Adrenal gland (tissue), 12 donors: Measurements from ENCODE around the gene MYMX. TPM values are rescaled to one million over a fixed set of nuclear protein-coding genes. Genes with fewer than 3 reads are reported as not detected.

ENCODE experiments used
- DNase-seq, 7 donors: peaks; one replicate each; pipeline ENCODE4 v3.0.0-alpha.2; 2019 to 2020
- H3K27ac ChIP-seq, 5 donors: fragments of 200-600 bp; sonication (generic) in 4 of 5; 1 replicate in 3 of 5; 2 replicates in 2 of 5; pipeline versions ENCODE4 v1.5.1 to v1.8.0; 2016 to 2020; ENCODE audit warnings: mild to moderate bottlenecking in 1 of 5
- H3K27me3 ChIP-seq: fragments of 200-600 bp; 2 replicates; pipeline ENCODE4 v1.8.0; 2021
- H3K36me3 ChIP-seq, 2 donors: fragments of 200-600 bp; replicated peaks in 1 of 2; 1 replicate in 1 of 2; 2 replicates in 1 of 2; pipeline versions ENCODE4 v1.5.1 to v1.8.0; 2018 to 2022
- H3K4me1 ChIP-seq, 2 donors: fragments of 200-600 bp; replicated peaks in 1 of 2; 1 replicate in 1 of 2; 2 replicates in 1 of 2; pipeline versions ENCODE4 v1.5.1 to v1.8.0; 2018 to 2021
- H3K4me3 ChIP-seq, 4 donors: fragments of 200-600 bp; sonication (generic) in 3 of 4; one replicate each; pipeline ENCODE4 v1.5.1; 2016 to 2018
- H3K9me3 ChIP-seq, 3 donors: fragments of 200-600 bp; sonication (generic) in 1 of 3; replicated peaks in 1 of 3; 1 replicate in 2 of 3; 2 replicates in 1 of 3; pipeline versions ENCODE4 v1.5.1 to v1.8.0; 2016 to 2021
- CTCF ChIP-seq, 6 experiments: fragments of 450-650 bp in 4 of 6; fragments of 200-600 bp in 2 of 6; sonication (generic) in 1 of 6; IDR thresholded peaks; 1 replicate in 5 of 6; 2 replicates in 1 of 6; pipeline versions ENCODE4 v1.5.1 to v1.8.0; 2016 to 2021; ENCODE audit warnings: antibody characterized with exemption in 6 of 6, mild to moderate bottlenecking in 2 of 6, moderate library complexity in 1 of 6
- POLR2A ChIP-seq, 2 donors: fragments of 450-650 bp; IDR thresholded peaks; one replicate each; pipeline ENCODE4 v1.6.1; 2017; ENCODE audit warnings: antibody characterized with exemption in 2 of 2, mild to moderate bottlenecking in 2 of 2, moderate library complexity in 1 of 2
- WGBS, 4 donors: extraction: QIAGEN DNeasy Blood & Tissue Kit in 2 of 4; methylation state at CpG; one replicate each; pipeline versions ENCODE4 v1.1.5 to v1.1.7; 2013 to 2017; 5-methylcytosine and 5-hydroxymethylcytosine counted together
- intact Hi-C, 2 donors: fragments of 100-400 bp; cut with DNase I; formaldehyde crosslinking; loops; one replicate each; pipeline versions ENCODE4 v1.14.1 to v1.15.0; 2022 to 2023
- polyA plus RNA-seq, 3 donors: library from polyadenylated mRNA; stranded (reverse); fragments of 200-250 nt in 2 of 3; fragments of 350-450 nt in 1 of 3; fragmentation: Illumina TruSeq in 1 of 3; extraction: RNeasy Lipid Tissue Mini Kit (QIAGEN cat#74804) in 1 of 3; gene quantifications; one replicate each; pipeline ENCODE4 v1.2.3, GENCODE V29; 2013 to 2014
- total RNA-seq, 9 donors: library from RNA; depleted of rRNA in 4 of 9; stranded (reverse); fragments of >200 nt in 4 of 9; fragments of 120-200 nt in 1 of 9; fragmentation: NEBNext Ultra II Directional in 1 of 9; extraction: Animal tissue kit (Norgen Biotek cat#: 25700) in 1 of 9; gene quantifications; one replicate each; pipeline versions ENCODE4 v1.1.0 to v1.2.4, GENCODE V29; 2013 to 2023
- donor health status: healthy with polysubstance abuse.
- donor health status: Bipolar disorder and iron deficiency.
- donor health status: DM: yes; HTN: yes; CAD: no.
- donor health status: DM: no; HTN: no; CAD: no.
- donor health status: DM: no; HTN: no; CAD: no.
- donor health status: DM: yes; HTN: yes; CAD: no.

Gene MYMX
- total and polyA plus RNA-seq, 12 donors: 0.39 to 0.94 TPM; not detected in 10

DNA sequence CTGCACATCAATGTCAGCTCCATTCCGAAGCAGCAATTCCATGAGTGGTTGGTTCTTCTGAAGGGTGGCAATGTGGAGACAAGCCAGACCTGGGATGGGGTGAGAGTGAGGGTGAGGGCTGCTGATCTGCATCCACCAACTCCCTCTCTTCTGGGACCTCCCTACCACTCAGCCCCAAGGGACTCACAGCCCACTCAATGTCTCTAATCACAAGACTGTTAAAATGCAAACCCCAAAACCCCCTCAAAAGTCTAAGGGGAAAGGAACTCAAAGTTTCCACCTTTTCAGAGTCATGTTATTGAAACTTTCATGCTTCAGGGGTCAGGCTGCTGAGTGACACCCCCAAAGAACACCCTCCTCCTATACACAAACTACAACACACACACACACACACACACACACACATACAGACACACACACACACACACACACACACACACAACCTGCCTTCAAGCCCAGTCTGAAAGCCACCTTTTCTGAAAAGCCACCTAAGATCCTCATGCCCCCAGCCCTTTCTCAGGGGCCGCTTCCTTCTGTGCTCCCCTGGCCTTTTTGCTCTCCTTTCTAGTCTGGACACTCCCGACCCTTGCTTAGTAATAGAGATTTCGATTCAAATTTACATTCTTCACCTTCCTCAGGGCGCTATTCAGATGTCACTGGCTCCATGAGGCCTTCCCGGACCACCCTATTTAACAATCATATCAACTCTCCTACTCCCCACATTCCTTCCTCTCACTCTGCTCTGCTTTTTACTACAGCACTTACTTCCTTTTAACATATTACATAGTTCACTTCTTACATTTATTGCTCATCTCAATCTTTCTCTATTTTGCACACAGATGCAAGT is 43.9 kb downstream of the MYMX start:
- H3K27me3 ChIP-seq: no peaks in the 10 kb centered on the region
- no peaks in the 10 kb centered on the region for H3K9me3 ChIP-seq
- TF ChIP-seq CTCF (IDR thresholded peaks at IDR 0.05) (no peak), POLR2A (IDR thresholded peaks at IDR 0.05) (no peak)
- WGBS, 4 donors: 88 to 92% (median 90%) methylated on average over 6 of the region's 6 CpGs
- no peak overlapping the region for H3K4me3 ChIP-seq
- H3K4me1 ChIP-seq: peaks cover 33 to 43% of the 10 kb centered on the region in 2 donors
- peaks cover 0 to 6% of the 10 kb centered on the region in 2 donors for H3K36me3 ChIP-seq
- intact Hi-C loops: no loop called here
- DNase-seq: no peak
- H3K27ac ChIP-seq: no peak overlapping the region

- DNase-seq: no peak
- Histone ChIP-seq H3K4me3 (no peak overlapping the region), H3K27me3 (no peaks in the 10 kb centered on the region), H3K36me3 (peaks cover 0 to 6% of the 10 kb centered on the region in 2 donors), H3K27ac (no peak overlapping the region), H3K9me3 (no peaks in the 10 kb centered on the region), H3K4me1 (peaks cover 27 to 36% of the 10 kb centered on the region in 2 donors)
- TF ChIP-seq CTCF (IDR thresholded peaks at IDR 0.05) (no peak), POLR2A (IDR thresholded peaks at IDR 0.05) (no peak)
- intact Hi-C loops: no loop called here
- 94 to 100% (median 94%) methylated on average over 6 to 8 of the region's 8 CpGs; no CpG with 5 or more reads in 1 of the 4 donors for WGBS, 4 donors
Observed at GRCh38 chr6:44261581-44261980, 44.9 kb downstream of the MYMX start.

DNA sequence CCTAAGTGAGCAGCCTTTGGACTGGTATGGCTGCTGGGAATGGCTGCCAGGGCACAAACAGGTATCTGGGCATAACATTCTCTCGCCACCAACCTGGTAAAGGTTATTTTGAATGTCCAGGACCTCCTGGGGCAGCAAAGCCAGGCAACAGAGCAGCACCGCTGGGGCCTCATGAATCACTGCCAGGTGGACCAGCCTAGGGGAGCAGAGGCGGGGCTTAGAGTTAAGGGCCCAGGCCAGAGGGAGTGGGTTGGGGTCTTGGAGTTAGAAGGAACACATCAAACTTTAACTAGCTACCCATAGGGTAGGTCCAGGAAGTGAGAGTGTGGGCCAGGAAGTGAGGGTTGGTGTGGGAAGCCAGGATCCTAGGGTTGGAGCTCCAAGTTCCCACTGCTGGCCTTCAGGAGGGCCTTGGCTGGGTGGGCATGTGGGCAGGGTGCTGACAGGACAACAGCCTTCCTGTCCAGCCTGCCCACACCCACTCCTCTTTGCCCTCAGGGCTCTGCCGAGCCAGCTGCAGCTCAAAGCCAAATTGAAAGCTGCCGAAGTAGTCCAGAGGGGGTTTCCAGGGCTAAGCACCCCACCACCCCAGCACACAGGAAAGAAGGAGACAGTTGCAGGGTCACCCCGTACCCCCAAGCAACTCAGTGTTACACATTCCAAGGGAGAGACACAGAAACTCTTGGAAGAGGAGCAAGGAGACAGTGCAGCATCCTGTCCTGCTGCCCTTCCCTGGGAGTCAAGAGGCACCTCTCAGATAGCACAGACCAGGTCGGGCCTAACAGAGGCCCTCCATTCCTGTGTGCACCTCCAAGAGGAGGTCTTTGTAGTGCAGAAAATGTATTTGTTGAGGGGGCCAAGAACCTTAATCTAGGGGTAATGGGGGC is 46.0 kb downstream of the MYMX start:
- no peak overlapping the region for H3K27ac ChIP-seq
- no peak for TF ChIP-seq POLR2A (IDR thresholded peaks at IDR 0.05)
- peaks cover 22 to 30% of the 10 kb centered on the region in 2 donors for H3K4me1 ChIP-seq
- no peak overlapping the region for H3K4me3 ChIP-seq
- no peaks in the 10 kb centered on the region for H3K27me3 ChIP-seq
- no peak for DNase-seq
- intact Hi-C loops: no loop called here
- no peaks in the 10 kb centered on the region for H3K9me3 ChIP-seq
- 69 to 81% (median 76%) methylated on average over 6 to 7 of the region's 7 CpGs for WGBS, 4 donors
- peaks cover 0 to 6% of the 10 kb centered on the region in 2 donors for H3K36me3 ChIP-seq

- TF ChIP-seq CTCF (IDR thresholded peaks at IDR 0.05): no peak
- no peak for TF ChIP-seq POLR2A (IDR thresholded peaks at IDR 0.05)
- no peak for DNase-seq
- Histone ChIP-seq H3K27me3 (no peaks in the 10 kb centered on the region), H3K9me3 (no peaks in the 10 kb centered on the region), H3K4me3 (peak overlapping the region in 1 of 4 donors; percentile 68), H3K27ac (no peak overlapping the region), H3K4me1 (peaks cover 21 to 28% of the 10 kb centered on the region in 2 donors), H3K36me3 (peaks cover 0 to 6% of the 10 kb centered on the region in 2 donors)
- intact Hi-C loops: no loop called here
- 49 to 55% (median 52%) methylated on average over 9 of the region's 9 CpGs for whole genome bisulfite sequencing, 4 donors
Observed at GRCh38 chr6:44263354-44264100, 46.8 kb downstream of the MYMX start.
